Activated CD8-positive, alpha-beta memory T cell treated with anti-CD3 and anti-CD28 coated beads for 36 hours (primary cell): Measurements from ENCODE around the gene F8. TPM values are rescaled to one million over a fixed set of nuclear protein-coding genes. Genes with fewer than 3 reads are reported as not detected.
"Not testable (repeated sequence)": the region's sequence is repeated elsewhere in the genome, so short reads cannot be mapped to it uniquely, and the experiment has no call there.

Source experiments
- CTCF ChIA-PET: fragments of 350-600 bp; sonication (Branson Sonifier 250); formaldehyde crosslinking; loops from one replicate; lab custom pipeline; 2021; ENCODE audit warnings: antibody characterized with exemption; lab: Charles Lee
- POLR2A ChIA-PET: fragments of 350-600 bp; sonication (Branson Sonifier 250); formaldehyde crosslinking; loops from one replicate; lab custom pipeline; 2021; ENCODE audit warnings: antibody characterized with exemption; lab: Charles Lee
- total RNA-seq, 2 experiments: library from RNA; stranded (reverse); gene quantifications; one replicate each; pipeline ENCODE4 v1.2.3, GENCODE V29; 2021

Gene F8
- total RNA-seq, 2 experiments from 2014 or later: 10.1 to 10.2 TPM

GRCh38 chrX:154827194-154828015, 195.1 kb downstream of the F8 start:
- POLR2A ChIA-PET: no interaction called here
- CTCF ChIA-PET: no interaction called here

- CTCF ChIA-PET, POLR2A ChIA-PET: not testable (repeated sequence)
These were observed 196.9 kb downstream of the F8 start for GRCh38 chrX:154825586-154825985.

GRCh38 chrX:154824638-154825037, 197.9 kb downstream of the F8 start:
- CTCF ChIA-PET: no interaction called here
- POLR2A ChIA-PET: no interaction called here

- CTCF ChIA-PET: no interaction called here
- POLR2A ChIA-PET: no interaction called here
These were observed 200.5 kb downstream of the F8 start for GRCh38 chrX:154822029-154822428.

GRCh38 chrX:154821523-154821922, 201.0 kb downstream of the F8 start:
- POLR2A ChIA-PET: no interaction called here
- CTCF ChIA-PET: no interaction called here

- POLR2A ChIA-PET: no interaction called here
- CTCF ChIA-PET: interaction anchor here (0.5 kb wide), 1 partner anchor 279 kb away, joined by 3 read pairs; no protein-coding TSS in a partner anchor
These were observed 202.7 kb downstream of the F8 start for GRCh38 chrX:154819771-154820341.

GRCh38 chrX:154818916-154819770, 203.4 kb downstream of the F8 start:
- ChIA-PET POLR2A (no interaction called here), CTCF (no interaction called here)

- POLR2A ChIA-PET, CTCF ChIA-PET: not testable (repeated sequence)
These were observed 205.4 kb downstream of the F8 start for GRCh38 chrX:154817048-154817618.

- POLR2A ChIA-PET: not testable (repeated sequence)
These were observed 206.1 kb downstream of the F8 start for GRCh38 chrX:154816326-154816898.

GRCh38 chrX:154815274-154815818, 207.2 kb downstream of the F8 start:
- ChIA-PET POLR2A (no interaction called here), CTCF (no interaction called here)

More at GRCh38 chrX:154816326-154816898, 206.1 kb downstream of the F8 start:
- CTCF ChIA-PET: not testable (repeated sequence)

- ChIA-PET CTCF (no interaction called here), POLR2A (no interaction called here)
These were observed 208.7 kb downstream of the F8 start for GRCh38 chrX:154813801-154814200.

- CTCF ChIA-PET: no interaction called here
- POLR2A ChIA-PET: no interaction called here
These were observed 210.0 kb downstream of the F8 start for GRCh38 chrX:154812341-154813101.

- POLR2A ChIA-PET: no interaction called here
- CTCF ChIA-PET: interaction anchor here (2.1 kb wide), 1 partner anchor 11 kb away, joined by 5 read pairs; no protein-coding TSS in a partner anchor
These were observed 212.4 kb downstream of the F8 start for GRCh38 chrX:154809939-154810665.

GRCh38 chrX:154806837-154807501, 215.6 kb downstream of the F8 start:
- ChIA-PET CTCF (no interaction called here), POLR2A (no interaction called here)

- CTCF ChIA-PET: no interaction called here
- POLR2A ChIA-PET: no interaction called here
These were observed 216.8 kb downstream of the F8 start for GRCh38 chrX:154805696-154806091.

GRCh38 chrX:154804957-154805695, 217.4 kb downstream of the F8 start, which contains the start of gene MPP1:
Gene MPP1, minus strand, starts transcription at chrX:154805485. Its CDS starts 112 bp downstream, at chrX:154805373.
- ChIA-PET POLR2A (no interaction called here), CTCF (no interaction called here)
